GM19099 (cell line): ENCODE measurements around the gene TIFAB.

Experiments used
- POLR2A ChIP-seq: IDR thresholded peaks from 3 replicates; pipeline ENCODE4 v1.6.1; 2011; ENCODE audit warnings: low read depth; ENCODE audit not compliant: insufficient read length; ENCODE audit errors: extremely low read depth

The TIFAB gene, protein sequence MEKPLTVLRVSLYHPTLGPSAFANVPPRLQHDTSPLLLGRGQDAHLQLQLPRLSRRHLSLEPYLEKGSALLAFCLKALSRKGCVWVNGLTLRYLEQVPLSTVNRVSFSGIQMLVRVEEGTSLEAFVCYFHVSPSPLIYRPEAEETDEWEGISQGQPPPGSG

GRCh38 chr5:135452321-135453030 lies at the start of gene TIFAB:
TSS of gene TIFAB (minus strand) at chr5:135452351. CDS start at chr5:135449939, 2,412 bp downstream.
- TF ChIP-seq POLR2A: no peak

- TF ChIP-seq POLR2A: no peak
Observed at GRCh38 chr5:135498637-135498995, 46.5 kb upstream of the TIFAB start.

GRCh38 chr5:135497971-135498636 lies 46.0 kb upstream of the TIFAB start:
- no peak for TF ChIP-seq POLR2A

- no peak for TF ChIP-seq POLR2A
Observed at GRCh38 chr5:135494196-135494595, 42.0 kb upstream of the TIFAB start.

- TF ChIP-seq POLR2A: no peak
Observed at GRCh38 chr5:135493406-135494180, 41.4 kb upstream of the TIFAB start.

- no peak for TF ChIP-seq POLR2A
Observed at GRCh38 chr5:135492319-135492626, 40.1 kb upstream of the TIFAB start.

DNA sequence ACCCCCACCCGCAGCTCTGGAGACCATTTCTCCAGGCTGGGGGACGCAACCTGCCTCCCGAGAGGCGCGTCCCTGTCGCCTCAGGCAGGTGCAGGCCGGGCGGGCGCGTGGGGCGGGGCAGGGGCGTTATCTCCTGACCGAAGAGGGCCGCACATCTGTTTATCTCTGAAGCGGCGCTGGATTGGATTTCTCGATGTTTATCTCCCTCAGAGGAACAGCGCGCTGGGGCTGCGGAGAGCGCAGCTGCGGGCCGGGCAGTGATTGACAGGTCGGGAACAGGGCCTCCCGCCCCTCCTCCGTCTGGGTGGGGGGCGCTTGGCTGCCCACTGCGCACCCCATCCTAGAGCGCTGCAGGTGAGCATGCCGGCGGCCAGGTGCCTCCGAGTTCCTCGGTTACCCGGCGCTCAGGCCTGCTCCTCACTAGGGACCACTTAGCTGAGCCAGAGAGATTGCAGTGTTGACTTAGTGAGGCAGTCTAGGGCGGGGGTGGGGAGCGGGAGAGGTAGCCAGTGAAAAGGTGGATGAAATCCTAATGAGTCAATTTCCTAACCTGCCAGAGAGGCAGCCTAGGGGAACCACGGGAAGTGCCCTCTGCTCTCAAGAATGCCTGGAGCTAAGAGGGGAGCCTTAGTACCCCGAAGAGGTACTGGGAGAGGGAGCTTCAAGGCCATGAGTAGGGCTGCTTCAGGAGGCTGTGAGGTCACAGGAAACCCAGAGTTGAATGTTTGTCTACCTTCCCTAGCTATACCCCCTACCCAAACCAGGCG lies 39.6 kb upstream of the TIFAB start:
- TF ChIP-seq POLR2A: no peak

- TF ChIP-seq POLR2A: no peak
Observed at GRCh38 chr5:135491038-135491551, 38.9 kb upstream of the TIFAB start.

DNA sequence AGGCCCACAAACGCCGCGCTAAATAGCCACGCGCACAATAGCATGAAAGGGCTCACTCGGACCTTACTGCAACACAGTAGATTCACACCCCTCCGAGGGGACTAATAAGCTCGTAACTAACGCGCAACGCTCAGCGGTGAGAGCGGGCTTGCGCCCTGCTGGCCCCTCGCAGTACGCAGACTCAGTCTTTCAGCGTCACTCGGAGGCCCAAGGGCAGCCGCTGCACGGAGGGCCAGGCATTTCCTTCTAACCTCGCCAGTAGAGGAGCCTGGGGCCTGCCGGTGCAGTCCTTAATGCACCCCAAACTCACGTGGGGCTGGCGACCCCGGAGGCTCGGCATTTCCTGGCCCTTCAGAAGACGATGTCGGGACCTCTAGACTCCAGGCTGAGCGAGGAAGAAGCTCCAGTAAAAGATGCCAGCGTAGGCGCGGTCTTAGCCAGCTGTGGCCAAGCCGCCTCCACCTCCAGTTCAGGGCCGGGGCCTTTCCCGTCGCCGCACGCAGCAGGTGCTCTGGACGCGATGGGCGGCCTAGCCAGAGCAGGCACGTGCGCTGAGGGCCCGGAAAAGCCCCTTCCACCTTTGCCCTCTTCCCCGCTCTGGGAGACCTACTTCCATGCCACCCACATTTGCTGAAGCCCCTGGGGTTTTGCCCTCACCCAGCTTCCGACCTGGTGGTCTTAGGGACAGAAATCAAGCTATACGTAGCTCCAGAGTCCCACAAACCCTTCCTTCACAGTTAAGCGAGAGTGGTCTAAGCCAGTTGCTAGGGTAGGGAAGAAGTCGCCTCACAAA lies 38.3 kb upstream of the TIFAB start:
- no peak for TF ChIP-seq POLR2A

- no peak for TF ChIP-seq POLR2A
Observed at GRCh38 chr5:135489466-135490244, 37.5 kb upstream of the TIFAB start.

DNA sequence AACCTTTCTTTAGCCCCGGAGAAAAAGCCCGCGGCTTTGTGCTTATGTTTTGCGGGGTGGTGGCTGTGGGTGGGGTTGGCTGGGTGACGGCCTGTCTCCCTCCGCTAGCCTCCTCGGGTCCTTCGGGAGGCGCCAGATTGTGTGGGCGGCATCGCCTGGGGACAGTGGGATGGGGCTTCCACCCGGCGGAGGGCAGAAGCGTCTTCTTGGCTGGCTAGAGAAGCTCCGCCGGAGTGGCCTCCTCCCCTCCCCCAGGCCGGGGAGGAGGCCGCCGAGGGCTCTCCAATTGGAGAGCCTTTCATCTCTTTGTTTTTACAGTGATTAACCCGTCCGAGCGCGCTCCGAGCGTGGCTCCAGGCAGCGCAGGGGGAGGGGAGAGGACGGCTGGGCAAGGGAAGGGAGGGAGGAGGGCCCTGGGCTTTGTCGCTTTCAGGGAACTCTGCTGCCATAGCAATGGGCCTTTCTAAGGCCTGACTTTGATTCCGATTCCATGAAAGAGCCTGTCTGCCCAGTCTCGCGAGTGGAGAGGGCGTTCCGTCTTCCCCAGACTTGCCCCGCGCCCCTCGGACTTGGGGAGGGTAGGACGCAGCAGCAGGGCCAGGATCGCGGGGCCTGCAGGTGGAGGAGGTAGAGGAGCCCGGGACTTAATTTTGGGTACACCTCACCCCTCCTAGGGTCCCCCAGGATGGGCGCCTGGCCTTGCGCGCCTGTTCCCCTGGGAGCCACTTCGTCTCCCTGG lies 36.7 kb upstream of the TIFAB start:
- TF ChIP-seq POLR2A: no peak

DNA sequence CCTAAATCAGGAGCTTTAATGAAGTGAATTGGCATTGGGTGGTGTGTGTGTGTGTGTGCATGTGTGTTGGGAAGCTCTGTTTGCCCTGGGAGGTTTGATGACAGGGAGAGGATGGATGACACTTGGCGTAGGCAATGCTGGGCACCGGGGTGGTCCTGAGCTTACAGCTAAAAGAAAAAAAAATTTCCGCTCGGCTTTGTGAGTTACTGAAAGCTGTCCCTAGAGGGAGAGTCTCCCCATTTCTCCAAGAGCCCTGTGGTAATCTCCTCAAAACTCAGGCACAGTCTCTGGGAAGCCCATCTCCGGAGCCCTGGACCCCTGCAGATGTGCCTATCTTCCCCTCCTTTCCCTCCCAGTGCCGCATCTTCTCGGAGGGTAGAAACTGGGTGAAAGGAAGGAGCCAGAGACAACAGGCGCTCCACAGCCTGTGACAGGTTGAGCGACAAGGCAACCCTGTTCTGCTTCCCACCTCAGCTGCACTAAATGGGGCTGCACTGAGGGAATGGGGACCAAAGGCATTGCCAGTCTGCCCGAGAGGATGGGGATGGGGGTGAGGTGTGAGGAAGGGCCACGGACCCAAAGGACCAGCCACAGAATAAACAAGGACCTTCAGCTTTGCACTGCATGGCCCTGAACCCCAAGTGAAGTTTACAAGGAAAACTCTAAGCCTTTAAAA lies 35.8 kb upstream of the TIFAB start:
- no peak for TF ChIP-seq POLR2A
